HL-60/S4 treated with phorbol 12-myristate 13-acetate at 8.2 ng/mL for 4 days and 3 days (cell line): Measurements from ENCODE around the gene METTL13.

ENCODE experiments used
- in situ Hi-C: fragments of 300-500 bp; cut with MboI; formaldehyde crosslinking; loops from 2 replicates; pipeline ENCODE4 v1.15.0; 2022; ENCODE audit warnings: low sequenced_read_pairs

METTL13 gene

GRCh38 chr1:171841931-171842761, 60.7 kb downstream of the METTL13 start:
- in situ Hi-C loops = no loop called here

GRCh38 chr1:171844381-171844780, 62.9 kb downstream of the METTL13 start:
- in situ Hi-C loops = no loop called here

GRCh38 chr1:171845998-171846397, 64.5 kb downstream of the METTL13 start:
- in situ Hi-C loops = no loop called here
